Upper lobe of left lung (tissue), 6 donors: ENCODE results near the gene C17orf75. TPM values are rescaled to one million over a fixed set of nuclear protein-coding genes. Genes with fewer than 3 reads are reported as not detected.
"Not testable (repeated sequence)": the region's sequence is repeated elsewhere in the genome, so short reads cannot be mapped to it uniquely, and the experiment has no call there.

Experiments
- ATAC-seq, 2 donors: fragments of 200-7000 bp; cut with Tn5 transposase; one replicate each; pipeline ENCODE4 v1.9.1; 2022; ENCODE audit warnings: mild to moderate bottlenecking in 2 of 2, moderate library complexity in 2 of 2; ENCODE audit not compliant: low FRiP score in 2 of 2
- DNase-seq, 2 donors: peaks; one replicate each; pipeline ENCODE4 v3.0.0-alpha.2; 2019 to 2020
- H3K27ac ChIP-seq, 4 donors: fragments of 200-600 bp; sonication (generic); one replicate each; pipeline ENCODE4 v1.5.1; 2016 to 2019
- H3K27me3 ChIP-seq, 4 donors: fragments of 200-600 bp; sonication (generic); one replicate each; pipeline ENCODE4 v1.5.1; 2017 to 2019
- H3K36me3 ChIP-seq, 4 donors: fragments of 200-600 bp; sonication (generic); one replicate each; pipeline ENCODE4 v1.5.1; 2016 to 2019
- H3K4me1 ChIP-seq, 4 donors: fragments of 200-600 bp; sonication (generic); one replicate each; pipeline ENCODE4 v1.5.1; 2018 to 2019
- H3K4me3 ChIP-seq, 4 donors: fragments of 200-600 bp; sonication (generic); one replicate each; pipeline ENCODE4 v1.5.1; 2017 to 2019; ENCODE audit warnings: mild to moderate bottlenecking in 2 of 4, moderate library complexity in 1 of 4
- H3K9me3 ChIP-seq, 4 donors: fragments of 200-600 bp; sonication (generic); one replicate each; pipeline ENCODE4 v1.5.1; 2018 to 2019
- EP300 ChIP-seq, 4 donors: sonication (generic); formaldehyde crosslinking; IDR thresholded peaks; one replicate each; pipeline ENCODE4 v1.5.1; 2017; ENCODE audit warnings: antibody characterized with exemption in 4 of 4, control low read depth in 2 of 4
- POLR2A ChIP-seq, 4 donors: fragments of 450-650 bp; IDR thresholded peaks; one replicate each; pipeline ENCODE4 v1.5.1; 2016 to 2017; ENCODE audit warnings: antibody characterized with exemption in 4 of 4, mild to moderate bottlenecking in 2 of 4
- POLR2AphosphoS5 ChIP-seq, 2 donors: sonication (generic); formaldehyde crosslinking; IDR thresholded peaks; one replicate each; pipeline ENCODE4 v1.5.1; 2017; ENCODE audit warnings: antibody characterized with exemption in 2 of 2
- WGBS, 2 donors: methylation state at CpG; one replicate each; pipeline ENCODE4 v1.1.5; 2017 to 2018; 5-methylcytosine and 5-hydroxymethylcytosine counted together
- total RNA-seq, 6 donors: library from RNA; depleted of rRNA in 4 of 6; stranded (reverse); fragments of >200 nt in 4 of 6; gene quantifications; one replicate each; pipeline versions ENCODE4 v1.1.0 to v1.2.1, GENCODE V29; 2016 to 2021
- TF ChIP-seq, protein P1 (sequence below), 6 experiments: fragments of 450-650 bp in 4 of 6; fragments of 200-600 bp in 2 of 6; sonication (generic) in 2 of 6; IDR thresholded peaks; one replicate each; pipeline ENCODE4 v1.5.1; 2016 to 2019; ENCODE audit warnings: antibody characterized with exemption in 6 of 6
- donor health status: DM: no; HTN: no; CAD: no; lungs with moderate emphysema.
- donor health status: DM: no; HTN: yes; CAD: no; lungs with severe emphysema.

C17orf75 gene, protein sequence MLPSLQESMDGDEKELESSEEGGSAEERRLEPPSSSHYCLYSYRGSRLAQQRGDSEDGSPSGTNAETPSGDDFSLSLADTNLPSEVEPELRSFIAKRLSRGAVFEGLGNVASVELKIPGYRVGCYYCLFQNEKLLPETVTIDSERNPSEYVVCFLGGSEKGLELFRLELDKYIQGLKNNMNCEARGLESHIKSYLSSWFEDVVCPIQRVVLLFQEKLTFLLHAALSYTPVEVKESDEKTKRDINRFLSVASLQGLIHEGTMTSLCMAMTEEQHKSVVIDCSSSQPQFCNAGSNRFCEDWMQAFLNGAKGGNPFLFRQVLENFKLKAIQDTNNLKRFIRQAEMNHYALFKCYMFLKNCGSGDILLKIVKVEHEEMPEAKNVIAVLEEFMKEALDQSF
- 10 to 100 TPM in 4 of 6 donors, 1 to 10 TPM in 2; 4.7 to 17.8 (median 12.9) TPM for total RNA-seq

DNA sequence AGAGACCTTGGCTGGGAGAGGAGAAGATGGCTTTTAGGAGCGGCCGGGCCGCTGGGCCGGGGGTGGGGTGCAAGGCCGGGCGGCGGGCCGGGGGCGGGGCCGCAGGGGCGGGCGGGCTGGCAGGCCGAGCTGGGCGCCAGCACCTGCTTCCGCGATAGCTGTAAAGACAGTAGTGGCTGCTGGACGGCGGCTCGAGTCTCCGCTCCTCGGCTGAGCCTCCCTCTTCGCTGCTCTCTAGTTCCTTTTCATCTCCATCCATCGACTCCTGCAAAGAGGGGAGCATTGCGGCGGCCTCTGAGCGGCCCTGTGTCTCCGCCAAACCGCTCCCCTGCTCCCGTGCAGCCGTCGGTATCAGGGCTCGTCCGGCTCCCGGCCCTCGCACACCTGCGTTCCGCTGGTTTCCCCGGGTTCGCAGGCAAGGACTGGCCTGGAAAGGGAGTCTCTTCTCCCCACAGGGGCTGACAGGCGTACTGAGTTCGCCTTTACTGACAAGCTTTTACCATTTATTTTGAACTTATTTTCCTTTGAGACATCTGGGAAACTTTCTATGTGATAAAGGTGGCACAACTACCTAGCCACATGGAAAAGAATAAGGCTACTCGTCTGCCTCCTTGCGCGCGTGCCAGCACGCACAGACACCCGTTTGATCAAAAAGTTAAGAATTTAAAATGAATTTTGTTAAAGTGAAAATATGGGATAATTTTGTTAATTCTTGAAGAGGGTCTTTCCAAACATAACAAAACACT lies at the start of gene C17orf75:
Gene C17orf75 (minus strand): TSS at position 317 of the 746 bp plus-strand sequence. CDS start 34 bp downstream, at position 283.
- peaks cover 0 to 16% (median 8%) of the 10 kb centered on the region in 4 donors for H3K36me3 ChIP-seq
- peak within 1 kb of the TSS; percentile 68 to 81 (median 79) for H3K27ac ChIP-seq
- H3K9me3 ChIP-seq, result no peaks in the 10 kb centered on the region
- peak in 1 of 2 donors; percentile 61 for TF ChIP-seq POLR2AphosphoS5 (IDR thresholded peaks at IDR 0.05)
- peak in 1 of 4 donors; percentile 64 for TF ChIP-seq POLR2A (IDR thresholded peaks at IDR 0.05)
- TF ChIP-seq, protein P1, sequence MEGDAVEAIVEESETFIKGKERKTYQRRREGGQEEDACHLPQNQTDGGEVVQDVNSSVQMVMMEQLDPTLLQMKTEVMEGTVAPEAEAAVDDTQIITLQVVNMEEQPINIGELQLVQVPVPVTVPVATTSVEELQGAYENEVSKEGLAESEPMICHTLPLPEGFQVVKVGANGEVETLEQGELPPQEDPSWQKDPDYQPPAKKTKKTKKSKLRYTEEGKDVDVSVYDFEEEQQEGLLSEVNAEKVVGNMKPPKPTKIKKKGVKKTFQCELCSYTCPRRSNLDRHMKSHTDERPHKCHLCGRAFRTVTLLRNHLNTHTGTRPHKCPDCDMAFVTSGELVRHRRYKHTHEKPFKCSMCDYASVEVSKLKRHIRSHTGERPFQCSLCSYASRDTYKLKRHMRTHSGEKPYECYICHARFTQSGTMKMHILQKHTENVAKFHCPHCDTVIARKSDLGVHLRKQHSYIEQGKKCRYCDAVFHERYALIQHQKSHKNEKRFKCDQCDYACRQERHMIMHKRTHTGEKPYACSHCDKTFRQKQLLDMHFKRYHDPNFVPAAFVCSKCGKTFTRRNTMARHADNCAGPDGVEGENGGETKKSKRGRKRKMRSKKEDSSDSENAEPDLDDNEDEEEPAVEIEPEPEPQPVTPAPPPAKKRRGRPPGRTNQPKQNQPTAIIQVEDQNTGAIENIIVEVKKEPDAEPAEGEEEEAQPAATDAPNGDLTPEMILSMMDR (IDR thresholded peaks at IDR 0.05), result no peak
- ATAC-seq (peak; percentile 93 to 95), DNase-seq (peak; percentile 81 to 94)
- peaks cover 5 to 17% (median 15%) of the 10 kb centered on the region in 4 donors for H3K4me1 ChIP-seq
- no peaks in the 10 kb centered on the region for H3K27me3 ChIP-seq
- peak within 1 kb of the TSS; percentile 48 to 76 (median 74) for H3K4me3 ChIP-seq
- 7 to 11% methylated on average over 13 to 47 of the region's 47 CpGs for WGBS, 2 donors

DNA sequence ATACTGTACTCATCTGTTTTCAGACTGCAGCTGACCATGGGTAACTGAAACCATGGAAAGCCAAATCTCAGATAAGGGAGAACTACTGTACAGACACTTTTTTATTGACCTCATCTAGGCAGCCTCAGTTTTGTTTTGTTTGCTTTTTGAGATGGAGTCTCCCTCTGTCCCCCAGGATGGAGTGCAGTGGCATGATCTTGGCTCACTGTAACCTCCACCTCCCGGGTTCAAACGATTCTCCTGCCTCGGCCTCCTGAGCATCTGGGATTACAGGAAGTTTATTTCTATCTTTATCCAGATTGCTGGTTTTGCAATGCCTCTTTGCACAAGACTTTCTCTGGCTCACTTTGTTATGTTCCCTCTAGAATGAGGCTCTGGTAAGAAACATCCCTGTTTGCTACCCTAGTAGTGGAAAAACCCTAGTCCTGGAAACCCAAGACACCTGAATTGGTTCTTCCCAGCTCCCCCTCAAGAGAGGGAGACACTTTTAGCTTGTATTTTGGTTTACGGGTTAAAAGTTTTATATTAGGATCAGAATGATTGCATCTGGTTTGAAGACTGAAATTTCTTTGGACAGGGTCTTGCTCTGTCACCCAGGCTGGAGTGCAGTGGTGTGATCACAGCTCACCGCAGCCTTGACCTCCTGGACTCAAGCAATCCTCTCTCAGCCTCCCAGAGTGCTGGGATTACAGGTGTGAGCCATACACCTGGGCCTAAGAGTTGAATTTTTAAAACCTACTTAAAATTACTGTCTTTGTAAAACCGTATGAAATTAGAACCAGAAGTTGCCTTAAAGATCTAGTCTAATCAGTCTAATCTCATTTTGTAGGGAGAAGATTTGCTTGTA lies 46.9 kb upstream of the C17orf75 start:
- H3K27ac ChIP-seq, result no peak overlapping the region
- no peak overlapping the region for H3K4me3 ChIP-seq
- TF ChIP-seq POLR2AphosphoS5 (IDR thresholded peaks at IDR 0.05) (no peak), POLR2A (IDR thresholded peaks at IDR 0.05) (no peak), EP300 (IDR thresholded peaks at IDR 0.05) (no peak)
- TF ChIP-seq, protein P1 (IDR thresholded peaks at IDR 0.05), result no peak
- WGBS, 2 donors, result 82 to 94% methylated on average over 6 of the region's 6 CpGs
- H3K27me3 ChIP-seq, result no peaks in the 10 kb centered on the region
- peaks cover 0 to 9% (median 0%) of the 10 kb centered on the region in 4 donors for H3K36me3 ChIP-seq
- H3K9me3 ChIP-seq, result no peaks in the 10 kb centered on the region
- DNase-seq (no peak), ATAC-seq (no peak)
- no peaks in the 10 kb centered on the region for H3K4me1 ChIP-seq

DNA sequence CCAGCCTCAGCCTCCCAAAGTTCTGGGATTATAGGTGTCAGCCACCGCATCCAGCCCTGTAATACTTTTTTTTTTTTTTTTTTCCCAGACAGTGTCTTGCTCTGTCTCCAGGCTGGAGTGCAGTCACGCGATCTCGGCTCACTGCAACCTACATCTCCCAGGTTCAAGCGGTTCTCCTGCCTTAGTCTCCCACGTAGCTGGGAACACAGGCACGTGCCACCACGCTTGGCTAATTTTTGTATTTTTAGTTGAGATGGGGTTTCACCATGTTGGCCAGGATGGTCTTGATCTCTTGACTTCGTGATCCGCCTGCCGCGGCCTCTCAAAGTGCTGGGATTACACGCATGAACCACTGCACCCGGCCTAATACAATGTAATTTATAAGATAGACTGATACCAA lies 46.2 kb upstream of the C17orf75 start:
- 97 to 98% methylated on average over 14 of the region's 14 CpGs for WGBS, 2 donors
- peaks cover 0 to 16% (median under 1%) of the 10 kb centered on the region in 4 donors for H3K36me3 ChIP-seq
- not testable (repeated sequence) for H3K9me3 ChIP-seq, H3K27ac ChIP-seq, H3K4me1 ChIP-seq, ATAC-seq, H3K4me3 ChIP-seq, DNase-seq, H3K27me3 ChIP-seq

DNA sequence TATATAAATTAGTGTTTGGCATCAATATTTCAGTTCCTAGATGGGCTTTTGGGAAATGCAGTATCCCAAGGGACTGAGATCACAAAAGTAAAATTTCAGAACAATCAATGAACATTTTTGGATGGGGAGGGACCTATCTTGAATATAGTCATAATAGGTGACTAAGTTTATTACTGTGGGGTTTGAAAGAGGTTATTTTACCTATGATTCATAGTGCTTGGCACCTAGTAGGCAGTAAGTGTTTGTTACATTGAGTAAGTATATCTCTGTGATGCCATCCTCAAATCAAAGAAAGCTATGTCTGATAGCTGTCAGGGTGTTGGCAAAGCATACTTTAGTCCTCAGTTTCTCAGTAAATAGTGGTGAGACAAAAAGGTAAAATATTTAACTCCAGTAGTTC lies 44.9 kb upstream of the C17orf75 start:
- no peak overlapping the region for H3K4me3 ChIP-seq
- ATAC-seq (no peak), DNase-seq (no peak)
- no peak for TF ChIP-seq EP300 (IDR thresholded peaks at IDR 0.05)
- no peak for TF ChIP-seq POLR2A (IDR thresholded peaks at IDR 0.05)
- TF ChIP-seq, protein P1 (IDR thresholded peaks at IDR 0.05), result no peak
- TF ChIP-seq POLR2AphosphoS5 (IDR thresholded peaks at IDR 0.05), result no peak
- peaks cover 6 to 29% (median 9%) of the 10 kb centered on the region in 4 donors for H3K36me3 ChIP-seq
- H3K9me3 ChIP-seq, result no peaks in the 10 kb centered on the region
- H3K27me3 ChIP-seq, result no peaks in the 10 kb centered on the region
- H3K27ac ChIP-seq, result no peak overlapping the region
- no peaks in the 10 kb centered on the region for H3K4me1 ChIP-seq
